NCI-H82 treated with DMSO at 0.1 percent for 48 hours (cell line): Measurements from ENCODE around the gene KRTAP5-10.
"Not testable (repeated sequence)": the region's sequence is repeated elsewhere in the genome, so short reads cannot be mapped to it uniquely, and the experiment has no call there.

Experiments
- DNase-seq: peaks from one replicate; lab custom pipeline; 2025; ENCODE audit not compliant: unreplicated experiment; lab: John Stamatoyannopoulos, UW

KRTAP5-10 gene

DNA sequence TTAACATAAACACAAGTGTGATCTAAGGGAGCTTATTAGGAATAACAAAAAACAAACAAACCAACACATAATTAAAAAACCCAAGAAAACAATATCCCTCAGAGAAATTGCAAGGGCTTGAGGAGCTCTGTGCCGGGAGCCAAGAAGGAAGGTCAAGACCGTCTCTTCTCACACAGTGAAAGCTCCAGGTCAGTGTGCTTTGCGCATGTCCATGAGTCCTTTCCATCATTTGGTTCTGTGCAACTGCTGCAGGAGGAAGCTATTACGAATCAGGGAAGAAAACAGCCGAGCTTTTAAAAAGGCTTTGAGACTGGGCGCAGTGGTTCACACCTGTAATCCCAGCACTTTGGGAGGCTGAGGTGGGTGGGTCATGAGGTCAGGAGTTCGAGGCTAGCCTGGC lies 23.0 kb upstream of the KRTAP5-10 start:
- DNase-seq, result no peak

DNA sequence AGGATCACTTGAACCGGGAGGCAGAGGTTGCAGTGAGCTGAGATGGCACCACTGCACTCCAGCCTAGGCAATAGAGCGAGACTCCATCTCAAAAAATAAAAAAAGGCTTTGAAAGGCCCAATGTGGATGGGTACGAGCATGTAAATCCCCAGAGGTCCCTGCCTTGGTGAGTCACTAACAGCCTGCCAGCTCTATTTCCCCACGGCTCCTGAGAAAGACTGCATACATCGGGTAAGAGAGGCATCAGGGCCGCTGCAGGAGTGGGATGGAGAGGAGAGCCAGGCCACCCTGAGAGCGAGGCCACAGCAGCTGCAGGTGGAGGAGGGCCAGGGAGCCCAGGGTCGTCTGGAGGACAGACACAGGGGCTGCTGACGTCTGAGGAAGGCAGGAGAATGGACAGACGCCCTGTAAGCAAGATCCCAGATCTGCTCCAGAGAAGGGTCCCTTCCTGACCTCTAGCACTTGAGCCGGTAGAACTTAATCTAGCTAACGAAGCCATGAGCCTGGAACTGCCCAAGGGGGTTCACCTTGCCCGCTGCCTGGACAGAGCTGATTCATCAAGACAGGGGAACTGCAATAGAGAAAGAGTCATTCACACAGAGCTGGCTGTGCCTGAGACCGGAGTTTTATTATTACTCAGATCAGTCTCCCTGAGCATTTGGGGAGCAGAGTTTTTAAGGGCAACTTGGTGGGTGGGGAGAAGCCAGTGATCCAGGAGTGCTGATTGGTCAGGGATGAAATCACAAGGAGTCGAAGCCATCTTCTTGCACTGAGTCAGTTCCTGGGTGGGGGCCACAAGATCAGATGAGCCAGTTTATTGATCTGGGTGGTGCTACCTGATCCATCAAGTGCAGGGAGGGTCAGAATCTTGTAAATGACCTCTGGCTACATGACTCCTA lies 22.2 kb upstream of the KRTAP5-10 start:
- DNase-seq, result no peak

- DNase-seq, result no peak
Measured at GRCh38 chr11:71543866-71544265, 21.5 kb upstream of the KRTAP5-10 start.

GRCh38 chr11:71544525-71545214 lies 20.7 kb upstream of the KRTAP5-10 start:
- DNase-seq, result no peak

DNA sequence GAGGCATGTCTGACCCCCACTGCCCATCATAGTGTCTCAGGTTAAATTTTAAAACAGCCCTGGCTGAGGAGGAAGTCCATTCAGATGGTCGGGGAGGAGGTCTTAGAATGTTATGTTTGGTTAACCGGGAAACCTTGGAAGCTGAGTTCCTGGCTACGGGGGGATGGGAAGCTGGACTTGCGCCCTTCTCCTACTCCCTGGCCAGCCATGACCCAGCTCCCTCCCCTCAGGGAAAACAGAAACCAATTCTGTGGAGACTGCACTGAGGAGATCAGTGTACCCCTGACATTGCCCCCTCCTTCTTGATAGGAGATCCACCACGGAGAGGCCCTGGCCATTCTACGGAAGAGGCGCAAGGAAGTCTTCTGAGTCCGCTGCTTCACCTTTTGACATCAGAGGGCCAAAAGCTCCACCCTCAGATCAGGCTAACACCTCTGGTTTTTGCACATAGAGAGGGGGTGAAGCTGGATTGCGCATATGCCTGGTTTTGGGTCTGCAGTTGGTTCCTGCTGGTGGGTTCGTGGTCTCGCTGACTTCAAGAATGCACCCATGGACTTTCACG lies 19.9 kb upstream of the KRTAP5-10 start:
- no peak for DNase-seq

DNA sequence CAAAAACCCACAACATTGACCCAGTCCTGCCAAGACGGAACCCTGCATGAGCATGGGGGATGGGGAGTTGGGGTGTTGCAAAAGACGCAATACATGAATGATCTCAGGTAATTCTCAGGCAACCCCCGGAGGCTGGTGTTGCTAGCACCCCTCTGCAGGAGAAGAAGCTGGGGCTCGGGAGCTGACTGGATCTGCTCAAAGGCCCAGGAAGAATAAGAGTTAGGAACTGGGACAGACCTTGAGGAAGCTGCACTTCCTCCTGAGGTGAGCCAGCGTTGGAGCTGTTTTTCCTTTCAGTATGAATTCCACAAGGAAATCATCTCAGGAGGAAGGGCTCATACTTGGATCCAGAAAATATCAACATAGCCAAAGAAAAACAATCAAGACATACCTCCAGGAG lies 17.2 kb upstream of the KRTAP5-10 start, which contains the start of gene KRTAP5-9:
TSS of gene KRTAP5-9 (plus strand) at position 301 of the 400 bp plus-strand sequence. CDS start 238 bp downstream, outside the sequence.
- DNase-seq, result no peak

DNA sequence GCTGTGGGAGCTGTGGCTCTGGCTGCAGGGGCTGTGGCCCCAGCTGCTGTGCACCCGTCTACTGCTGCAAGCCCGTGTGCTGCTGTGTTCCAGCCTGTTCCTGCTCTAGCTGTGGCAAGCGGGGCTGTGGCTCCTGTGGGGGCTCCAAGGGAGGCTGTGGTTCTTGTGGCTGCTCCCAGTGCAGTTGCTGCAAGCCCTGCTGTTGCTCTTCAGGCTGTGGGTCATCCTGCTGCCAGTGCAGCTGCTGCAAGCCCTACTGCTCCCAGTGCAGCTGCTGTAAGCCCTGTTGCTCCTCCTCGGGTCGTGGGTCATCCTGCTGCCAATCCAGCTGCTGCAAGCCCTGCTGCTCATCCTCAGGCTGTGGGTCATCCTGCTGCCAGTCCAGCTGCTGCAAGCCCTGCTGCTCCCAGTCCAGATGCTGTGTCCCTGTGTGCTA lies 16.6 kb upstream of the KRTAP5-10 start:
- no peak for DNase-seq

DNA sequence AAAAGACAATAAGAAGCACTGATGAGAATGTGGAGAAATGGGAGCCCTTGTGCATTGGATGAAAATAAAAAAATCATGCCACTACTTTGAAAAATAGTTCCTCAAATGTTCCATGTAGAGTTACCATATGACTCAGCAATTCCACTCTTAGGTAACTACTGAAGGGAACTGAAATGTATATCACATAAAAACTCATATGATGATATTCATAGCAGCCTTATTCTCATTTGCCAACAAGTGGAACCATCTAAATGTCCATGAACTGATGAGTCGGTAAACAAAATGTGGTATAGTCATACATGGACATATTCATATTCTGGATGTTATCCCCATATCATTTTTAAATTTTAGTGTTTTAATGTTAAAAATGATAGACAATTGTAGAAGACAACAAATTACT lies 13.7 kb upstream of the KRTAP5-10 start:
- no peak for DNase-seq

DNA sequence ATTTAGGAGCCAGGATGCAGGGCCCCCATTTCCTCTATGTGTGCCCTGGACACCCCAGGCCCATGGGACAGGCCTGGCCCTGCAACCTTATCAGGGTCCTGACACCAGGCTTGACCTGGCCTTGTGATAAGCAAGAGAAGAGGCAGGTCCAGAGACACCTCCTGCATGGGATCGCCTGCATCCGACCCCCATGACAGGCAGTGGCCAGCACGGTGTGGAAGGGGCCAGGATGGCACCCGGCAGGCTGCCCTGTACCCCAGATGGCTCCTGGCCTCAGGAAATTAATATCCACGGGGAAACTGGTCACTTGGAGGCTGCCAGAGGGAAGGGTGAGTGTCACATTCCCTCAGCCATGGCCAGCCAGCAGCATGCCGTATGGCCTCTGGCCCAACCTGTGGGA lies 10.4 kb upstream of the KRTAP5-10 start:
- DNase-seq, result no peak

- DNase-seq, result no peak
Measured at GRCh38 chr11:71555508-71555907, 9.9 kb upstream of the KRTAP5-10 start.

GRCh38 chr11:71556018-71556417 lies 9.3 kb upstream of the KRTAP5-10 start:
- no peak for DNase-seq

- no peak for DNase-seq
Measured at GRCh38 chr11:71557257-71557656, 8.1 kb upstream of the KRTAP5-10 start.

DNA sequence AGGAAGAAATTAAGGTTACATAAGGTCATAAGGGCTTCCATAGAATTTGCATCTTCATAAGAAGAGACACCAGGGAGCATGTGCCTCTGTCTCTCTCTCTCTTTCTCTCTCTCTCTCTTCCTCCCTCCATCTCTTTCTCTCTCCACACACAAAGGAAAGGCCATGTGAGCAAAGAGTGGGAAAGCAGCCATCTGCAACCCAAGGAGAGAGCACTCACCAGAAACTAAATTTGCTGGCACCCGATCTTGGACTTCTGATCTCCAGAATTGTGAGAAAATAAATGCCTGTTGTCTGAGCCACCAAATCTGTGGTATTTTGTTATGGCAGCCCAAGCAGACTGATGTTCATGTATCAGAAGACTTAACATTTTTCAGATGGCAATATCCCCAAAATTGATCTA lies 6.4 kb upstream of the KRTAP5-10 start:
- no peak for DNase-seq

- DNase-seq, result no peak
Measured at GRCh38 chr11:71562120-71562519, 3.2 kb upstream of the KRTAP5-10 start.

DNA sequence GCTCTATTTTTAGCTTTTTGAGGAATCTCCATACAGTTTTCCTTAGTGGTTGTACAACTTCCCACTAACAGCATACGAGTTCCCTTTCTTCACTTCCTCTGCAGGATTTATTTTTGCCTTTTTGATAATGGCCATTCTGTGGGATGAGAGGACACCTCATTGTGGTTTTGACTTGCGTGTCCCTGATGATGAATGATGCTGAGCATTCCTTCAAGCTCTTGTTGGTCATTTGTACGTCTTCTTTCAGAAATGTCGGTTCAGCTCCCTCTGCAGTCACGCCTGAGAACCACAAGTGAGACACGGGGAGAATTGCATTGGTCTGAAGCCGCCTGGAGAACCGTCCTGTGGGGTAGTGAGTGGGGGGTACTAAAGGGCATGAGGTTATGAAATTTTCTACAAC lies 2.0 kb upstream of the KRTAP5-10 start:
- DNase-seq, result no peak

DNA sequence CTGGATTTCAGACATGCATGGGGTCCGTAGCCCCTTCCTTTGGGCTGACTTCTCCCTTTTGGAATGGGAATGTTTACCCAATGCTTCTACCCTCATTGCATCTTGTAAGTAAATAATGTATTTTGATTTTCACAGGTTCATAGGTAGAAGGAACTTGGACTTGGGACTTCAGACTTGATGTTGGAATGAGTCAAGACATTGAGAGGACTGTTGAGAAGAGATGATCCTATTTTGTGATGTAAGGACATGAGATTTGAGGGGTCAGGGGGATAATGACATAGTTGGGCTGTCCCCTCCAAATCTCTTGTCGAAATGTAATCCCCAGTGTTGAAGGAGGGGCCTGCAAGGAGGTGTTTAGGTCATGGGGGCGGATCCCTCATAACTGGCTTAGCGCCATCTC lies 933 bp upstream of the KRTAP5-10 start:
- DNase-seq, result no peak

DNA sequence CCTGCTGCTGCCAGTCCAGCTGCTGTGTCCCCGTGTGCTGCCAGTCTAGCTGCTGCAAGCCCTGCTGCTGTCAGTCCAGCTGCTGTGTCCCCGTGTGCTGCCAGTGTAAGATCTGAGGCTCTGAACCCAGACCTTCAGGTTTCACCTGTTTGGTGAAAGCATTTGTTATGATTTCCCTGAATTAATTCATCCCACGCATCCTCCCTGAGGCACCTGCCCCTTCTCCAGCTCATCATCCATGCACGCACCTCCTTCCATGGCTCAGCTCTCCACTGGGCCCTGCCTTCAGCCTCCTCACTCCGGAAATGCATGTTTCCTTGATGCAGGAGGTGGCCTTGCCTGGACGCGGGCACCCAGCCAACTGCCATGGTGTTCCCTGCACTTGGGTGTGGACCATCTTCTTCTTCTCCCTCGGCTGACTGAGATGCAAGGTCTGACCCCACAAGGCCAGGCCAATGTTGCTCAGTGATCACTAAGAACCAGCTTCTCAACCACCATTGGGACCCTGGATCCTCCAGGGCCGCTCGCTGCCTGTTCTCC lies 788 bp downstream of the KRTAP5-10 start:
- no peak for DNase-seq

GRCh38 chr11:71566626-71567599 lies 1.6 kb downstream of the KRTAP5-10 start:
- not testable (repeated sequence) for DNase-seq

- not testable (repeated sequence) for DNase-seq
Measured at GRCh38 chr11:71567633-71568032, 2.3 kb downstream of the KRTAP5-10 start.

DNA sequence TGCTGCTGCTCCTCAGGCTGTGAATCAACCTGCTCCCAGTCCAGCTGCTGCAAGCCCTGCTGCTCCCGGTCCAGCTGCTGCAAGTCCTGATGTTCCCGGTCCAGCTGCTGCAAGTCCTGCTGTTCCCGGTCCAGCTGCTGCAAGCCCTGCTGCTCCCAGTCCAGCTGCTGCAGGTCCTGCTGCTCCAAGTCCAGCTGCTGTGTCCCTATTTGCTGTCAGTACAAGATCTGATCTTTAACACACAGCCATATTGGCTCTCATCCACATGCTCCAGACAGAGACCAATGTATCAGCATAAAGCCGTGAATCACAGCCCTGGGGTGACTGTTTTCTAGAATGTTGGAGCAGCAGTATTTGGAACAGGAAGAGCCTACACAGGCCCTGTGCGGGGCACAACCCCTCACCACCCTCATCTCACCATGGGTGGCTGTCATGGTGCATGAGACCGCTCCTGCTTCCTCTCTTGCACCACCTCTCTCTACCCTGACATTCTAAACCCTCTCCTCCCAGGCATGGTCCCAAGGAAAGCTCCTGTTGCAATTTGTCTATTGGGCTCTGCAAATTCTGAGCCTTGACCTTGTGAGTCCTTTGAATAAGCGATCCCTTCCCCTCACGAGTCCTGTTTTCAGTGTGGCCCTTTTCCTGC lies 3.5 kb downstream of the KRTAP5-10 start:
- no peak for DNase-seq
